Endothelial cell of umbilical vein (primary cell): ENCODE data around the gene C15orf39. TPM values are rescaled to one million over a fixed set of nuclear protein-coding genes. Genes with fewer than 3 reads are reported as not detected.

Source experiments
- BruUV-seq: library from RNA; stranded (reverse); fragments of 400-500 nt; replicated peaks from 2 replicates; lab custom pipeline; 2021; lab: Mats Ljungman, UMichigan
- CTCF ChIA-PET: fragments of 300-600, 350-600 bp; sonication (Branson Sonifier 250); formaldehyde crosslinking; loops from one replicate; lab custom pipeline; 2021; ENCODE audit warnings: antibody characterized with exemption, inconsistent platforms; lab: Charles Lee
- POLR2A ChIA-PET: fragments of 300-600, 350-600 bp; sonication (Branson Sonifier 250); formaldehyde crosslinking; loops from one replicate; lab custom pipeline; 2021; ENCODE audit warnings: antibody characterized with exemption, inconsistent platforms; lab: Charles Lee
- DNase-seq: peaks from one replicate; pipeline ENCODE4 v3.0.0-alpha.2; 2011; ENCODE audit warnings: low read depth, low spot score
- FAIRE-seq: peaks from 2 replicates; lab custom pipeline; 2011; peaks lifted over from hg19 to GRCh38; lab: Jason Lieb, UNC
- H2AFZ ChIP-seq: 2 replicates; pipeline ENCODE4 v1.6.0; 2012; ENCODE audit warnings: low read depth, low read length, control low read depth, inconsistent platforms
- H3K27ac ChIP-seq: 2 replicates; pipeline ENCODE4 v1.5.1; 2011; ENCODE audit warnings: low read depth, mild to moderate bottlenecking, control low read depth, low read length, moderate library complexity; ENCODE audit not compliant: insufficient read depth
- H3K27me3 ChIP-seq, 2 experiments: 2 replicates each; pipeline versions ENCODE4 v1.6.0 to v1.6.1; 2011; ENCODE audit warnings: low read length in 2 of 2, mixed read lengths in 1 of 2; ENCODE audit not compliant: control insufficient read depth in 2 of 2, insufficient read depth in 2 of 2
- H3K36me3 ChIP-seq, 2 experiments: 2 replicates in 1 of 2; 3 replicates in 1 of 2; pipeline ENCODE4 v1.5.1; 2011; ENCODE audit warnings: low read length in 2 of 2, mild to moderate bottlenecking in 1 of 2, moderate library complexity in 1 of 2; ENCODE audit not compliant: control insufficient read depth in 2 of 2, insufficient read depth in 2 of 2; ENCODE audit errors: extremely low read depth in 1 of 2
- H3K4me1 ChIP-seq: 3 replicates; pipeline ENCODE4 v1.5.1; 2011; ENCODE audit warnings: mild to moderate bottlenecking, low read length; ENCODE audit not compliant: control insufficient read depth, insufficient read depth; ENCODE audit errors: extremely low read depth
- H3K4me2 ChIP-seq: 2 replicates; pipeline ENCODE4 v1.6.1; 2011; ENCODE audit warnings: low read length, control low read depth, mixed read lengths; ENCODE audit not compliant: insufficient read depth
- H3K4me3 ChIP-seq, 3 experiments: fragments of 200-600 bp in 1 of 3; sonication (generic), shearing (Covaris generic) in 1 of 3; replicated peaks in 1 of 3; 2 replicates each; pipeline ENCODE4 v1.5.1; 2011 to 2016; ENCODE audit warnings: control low read depth in 3 of 3, low read length in 3 of 3, mild to moderate bottlenecking in 2 of 3, inconsistent platforms in 1 of 3, low read depth in 1 of 3, moderate library complexity in 1 of 3; ENCODE audit not compliant: insufficient read depth in 1 of 3
- H3K79me2 ChIP-seq: 2 replicates; pipeline ENCODE4 v1.6.0; 2012; ENCODE audit warnings: low read length, inconsistent platforms; ENCODE audit not compliant: control insufficient read depth, insufficient read depth
- H3K9ac ChIP-seq: replicated peaks from 2 replicates; pipeline ENCODE3; 2011; ENCODE audit warnings: low read length, control low read depth; ENCODE audit not compliant: insufficient read depth; ENCODE audit errors: extremely low read depth
- H3K9me1 ChIP-seq: replicated peaks from 3 replicates; pipeline ENCODE4 v1.6.0; 2011; ENCODE audit warnings: mild to moderate bottlenecking, low read length; ENCODE audit not compliant: control insufficient read depth, insufficient read depth; ENCODE audit errors: extremely low read depth
- H3K9me3 ChIP-seq: replicated peaks from 2 replicates; pipeline ENCODE4 v1.5.1; 2012; ENCODE audit warnings: low read length, inconsistent platforms; ENCODE audit not compliant: control insufficient read depth, insufficient read depth
- H4K20me1 ChIP-seq: replicated peaks from 2 replicates; pipeline ENCODE3; 2011; ENCODE audit warnings: mild to moderate bottlenecking, low read length; ENCODE audit not compliant: control insufficient read depth, insufficient read depth; ENCODE audit errors: extremely low read depth
- EZH2 ChIP-seq: IDR thresholded peaks from 2 replicates; pipeline ENCODE4 v1.6.1; 2012; ENCODE audit warnings: borderline replicate concordance, low read depth, mild to moderate bottlenecking, moderate library complexity, low read length, inconsistent platforms; ENCODE audit not compliant: severe bottlenecking
- FOS ChIP-seq: IDR thresholded peaks from 2 replicates; pipeline ENCODE4 v1.6.1; 2011; ENCODE audit warnings: mild to moderate bottlenecking, low read length, moderate library complexity, borderline replicate concordance; ENCODE audit not compliant: insufficient read depth
- GATA2 ChIP-seq: IDR thresholded peaks from 2 replicates; pipeline ENCODE4 v1.7.0; 2011; ENCODE audit warnings: low read depth, mild to moderate bottlenecking, moderate library complexity, mixed read lengths, low read length; ENCODE audit not compliant: insufficient read length, insufficient read depth
- JUN ChIP-seq: IDR thresholded peaks from 2 replicates; pipeline ENCODE4 v1.6.1; 2011; ENCODE audit warnings: borderline replicate concordance, low read depth; ENCODE audit not compliant: insufficient read length, insufficient read depth
- MYC ChIP-seq: IDR thresholded peaks from one replicate; pipeline ENCODE4 v1.6.1; 2011; ENCODE audit warnings: mild to moderate bottlenecking, low read depth, low read length
- POLR2A ChIP-seq: IDR thresholded peaks from 2 replicates; pipeline ENCODE4 v1.6.1; 2012; ENCODE audit warnings: low read depth, mild to moderate bottlenecking, control low read depth, low read length
- POLR2AphosphoS5 ChIP-seq: IDR thresholded peaks from 2 replicates; pipeline ENCODE4 v1.6.1; 2012; ENCODE audit warnings: low read depth, mild to moderate bottlenecking, control low read depth, low read length, moderate library complexity; ENCODE audit not compliant: insufficient read depth
- dilution Hi-C: fragments of 300-500 bp; cut with MboI; formaldehyde crosslinking; loops from one replicate; pipeline ENCODE4 v1.15.0; 2019; ENCODE audit warnings: low sequenced_read_pairs; ENCODE audit not compliant: extremely low pct_ligation_motif_present
- intact Hi-C: fragments of 100-400 bp; cut with micrococcal nuclease; formaldehyde crosslinking; loops from one replicate; pipeline ENCODE4 v1.10.0; 2022
- polyA plus RNA-seq, 4 experiments: library from polyadenylated mRNA; depleted of rRNA in 3 of 4; stranded (reverse) in 3 of 4; unstranded in 1 of 4; fragments of >200 nt; gene quantifications; 2 replicates each; pipeline versions ENCODE4 v1.2.1 to v1.2.3, GENCODE V29; 2011 to 2012; ENCODE audit warnings: missing spikeins in 1 of 4
- total RNA-seq: library from RNA; stranded (reverse); gene quantifications from 2 replicates; pipeline ENCODE4 v1.2.3, GENCODE V29; 2021
- TF ChIP-seq, protein P1 (sequence below): IDR thresholded peaks from 2 replicates; pipeline ENCODE4 v1.6.1; 2011; ENCODE audit not compliant: insufficient read depth, insufficient read length
- TF ChIP-seq, protein P2 (sequence below), 2 donors: IDR thresholded peaks; 1 replicate in 1 of 2; 2 replicates in 1 of 2; pipeline ENCODE4 v1.5.1; 2011; ENCODE audit warnings: low read length in 2 of 2, mild to moderate bottlenecking in 2 of 2, moderate library complexity in 2 of 2, control low read depth in 1 of 2, inconsistent platforms in 1 of 2, low read depth in 1 of 2; ENCODE audit not compliant: insufficient read depth in 1 of 2; ENCODE audit errors: extremely low read depth in 1 of 2

Gene C15orf39
- total and polyA plus RNA-seq, 2 donors (not counting 3 experiments of a cell fraction or from before 2014, with no cell fraction given), result 14.8 to 36.1 TPM

DNA sequence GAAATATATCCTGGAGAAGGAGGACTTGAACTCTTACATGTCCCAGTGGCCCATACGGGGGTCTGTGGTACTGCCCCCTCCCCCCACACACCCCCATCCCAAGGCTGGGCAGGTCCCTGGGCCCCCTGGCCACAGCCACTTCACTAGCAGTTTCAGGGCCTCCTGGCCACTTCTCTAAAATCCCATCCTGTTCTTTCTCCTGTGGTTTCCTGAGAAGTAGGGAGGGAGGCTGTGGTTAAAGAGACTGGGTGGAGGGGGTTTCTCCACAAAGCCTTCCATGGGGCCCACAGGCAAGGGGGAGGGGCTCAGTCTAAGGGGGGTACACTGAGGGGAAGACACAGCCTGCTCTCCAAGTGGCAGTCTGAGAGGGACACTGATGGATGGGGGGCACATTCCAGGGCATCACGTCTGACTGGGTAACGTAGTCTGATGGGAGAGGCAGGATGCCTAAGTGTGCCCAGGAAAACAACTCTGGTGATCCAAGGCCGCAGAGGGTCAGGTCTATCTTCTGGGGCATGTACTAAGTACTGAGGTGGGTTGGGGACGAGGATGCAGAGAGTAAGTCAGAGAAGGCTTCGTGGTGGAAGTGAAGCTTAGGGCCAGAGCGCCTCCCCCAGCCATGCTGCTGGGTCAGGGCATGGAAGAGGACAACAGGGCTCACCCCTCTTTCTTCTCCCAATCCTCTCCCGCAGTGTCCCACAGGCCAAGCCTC lies 48.0 kb upstream of the C15orf39 start:
- H3K9ac ChIP-seq, result no peak overlapping the region
- no peaks in the 10 kb centered on the region for H3K4me1 ChIP-seq
- H3K36me3 ChIP-seq, result no peaks in the 10 kb centered on the region
- ChIA-PET CTCF (no interaction called here), POLR2A (no interaction called here)
- no peaks in the 10 kb centered on the region for H3K27me3 ChIP-seq
- BruUV-seq, result no TSS peak
- H3K4me3 ChIP-seq, result no peak overlapping the region
- TF ChIP-seq JUN (no peak), POLR2A (no peak), MYC (no peak), POLR2AphosphoS5 (no peak), FOS (no peak), EZH2 (no peak), GATA2 (no peak)
- TF ChIP-seq, protein P1, sequence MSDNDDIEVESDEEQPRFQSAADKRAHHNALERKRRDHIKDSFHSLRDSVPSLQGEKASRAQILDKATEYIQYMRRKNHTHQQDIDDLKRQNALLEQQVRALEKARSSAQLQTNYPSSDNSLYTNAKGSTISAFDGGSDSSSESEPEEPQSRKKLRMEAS, result no peak
- TF ChIP-seq, protein P2, sequence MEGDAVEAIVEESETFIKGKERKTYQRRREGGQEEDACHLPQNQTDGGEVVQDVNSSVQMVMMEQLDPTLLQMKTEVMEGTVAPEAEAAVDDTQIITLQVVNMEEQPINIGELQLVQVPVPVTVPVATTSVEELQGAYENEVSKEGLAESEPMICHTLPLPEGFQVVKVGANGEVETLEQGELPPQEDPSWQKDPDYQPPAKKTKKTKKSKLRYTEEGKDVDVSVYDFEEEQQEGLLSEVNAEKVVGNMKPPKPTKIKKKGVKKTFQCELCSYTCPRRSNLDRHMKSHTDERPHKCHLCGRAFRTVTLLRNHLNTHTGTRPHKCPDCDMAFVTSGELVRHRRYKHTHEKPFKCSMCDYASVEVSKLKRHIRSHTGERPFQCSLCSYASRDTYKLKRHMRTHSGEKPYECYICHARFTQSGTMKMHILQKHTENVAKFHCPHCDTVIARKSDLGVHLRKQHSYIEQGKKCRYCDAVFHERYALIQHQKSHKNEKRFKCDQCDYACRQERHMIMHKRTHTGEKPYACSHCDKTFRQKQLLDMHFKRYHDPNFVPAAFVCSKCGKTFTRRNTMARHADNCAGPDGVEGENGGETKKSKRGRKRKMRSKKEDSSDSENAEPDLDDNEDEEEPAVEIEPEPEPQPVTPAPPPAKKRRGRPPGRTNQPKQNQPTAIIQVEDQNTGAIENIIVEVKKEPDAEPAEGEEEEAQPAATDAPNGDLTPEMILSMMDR (IDR thresholded peaks at IDR 0.05; ENCODE audit: extremely low read depth in 1 of 2, insufficient read depth in 1 of 2, low read depth in 1 of 2, low read length in 2 of 2), result no peak
- H2AFZ ChIP-seq, result no peak overlapping the region
- H4K20me1 ChIP-seq, result no peaks in the 10 kb centered on the region
- DNase-seq (no peak), FAIRE-seq (no peak)
- H3K4me2 ChIP-seq, result no peak overlapping the region
- H3K27ac ChIP-seq, result no peak overlapping the region
- no peaks in the 10 kb centered on the region for H3K79me2 ChIP-seq
- no peaks in the 10 kb centered on the region for H3K9me3 ChIP-seq
- intact Hi-C loops (no loop called here), dilution Hi-C loops (no loop called here)
- no peaks in the 10 kb centered on the region for H3K9me1 ChIP-seq
